Measurements from ENCODE around the gene TBL1X.

GRCh38 chrX:9604111-9604907 lies 139.5 kb downstream of the TBL1X start:
- no peak for TF ChIP-seq CTCF (optimal IDR thresholded peaks at IDR 0.05 in 1 of 3, IDR thresholded peaks at IDR 0.05 in 1 of 3, conservative IDR thresholded peaks at IDR 0.05 in 1 of 3; ENCODE audit: extremely low read depth in 1 of 3, insufficient read depth in 2 of 3, low read length in 3 of 3)
- TF ChIP-seq EZH2 (IDR thresholded peaks at IDR 0.05; ENCODE audit: low read length): no peak

Measured in keratinocyte (primary cell).